K562 (cell line): ENCODE measurements around the gene FYB1. TPM values are rescaled to one million over a fixed set of nuclear protein-coding genes. Genes with fewer than 3 reads are reported as not detected.

Experiments used
- ATAC-seq: fragments of 200-7000 bp; cut with Tn5 transposase; 3 replicates; pipeline ENCODE4 v1.9.1; 2020; ENCODE audit warnings: moderate library complexity
- BruUV-seq: library from RNA; stranded (reverse); fragments of 400-500 nt; replicated peaks from 2 replicates; lab custom pipeline; 2021; lab: Mats Ljungman, UMichigan
- CTCF ChIA-PET: fragments of 300-600 bp; formaldehyde crosslinking; extraction: SDS; loops from one replicate; lab custom pipeline; 2021; ENCODE audit warnings: low intra/inter-chr PET ratio; lab: Yijun Ruan, JAX
- POLR2A ChIA-PET: fragments of 300-600, 350-650 bp; sonication (Branson Sonifier 250); formaldehyde crosslinking; extraction: SDS; loops from one replicate; lab custom pipeline; 2021; ENCODE audit warnings: antibody characterized with exemption, inconsistent platforms; lab: Yijun Ruan, JAX
- DNase-seq, 4 experiments: peaks; one replicate each; pipeline versions ENCODE4 v3.0.0 to v3.0.0-alpha.2; 2011 to 2018; ENCODE audit warnings: low spot score in 3 of 4, mixed read lengths in 3 of 4; ENCODE audit errors: extremely low read depth in 1 of 4
- FAIRE-seq: peaks from 2 replicates; lab custom pipeline; 2011; peaks lifted over from hg19 to GRCh38; lab: Jason Lieb, UNC
- H2AFZ ChIP-seq: 2 replicates; pipeline ENCODE4 v1.6.0; 2011; ENCODE audit warnings: low read depth, low read length, control low read depth, inconsistent platforms
- H3K27ac ChIP-seq: fragments of 200-600 bp; 3 replicates; pipeline ENCODE4 v1.8.0; 2011; ENCODE audit warnings: low read depth, mild to moderate bottlenecking, control low read depth, inconsistent platforms, low read length, moderate library complexity, mixed read lengths; ENCODE audit errors: extremely low read depth
- H3K27me3 ChIP-seq, 2 experiments: fragments of 300-600 bp in 1 of 2; 2 replicates in 1 of 2; 3 replicates in 1 of 2; pipeline versions ENCODE4 v1.6.0 to v1.8.0; 2011; ENCODE audit warnings: inconsistent platforms in 2 of 2, low read length in 2 of 2, mild to moderate bottlenecking in 1 of 2, mixed read lengths in 1 of 2, moderate library complexity in 1 of 2; ENCODE audit not compliant: control insufficient read depth in 2 of 2, insufficient read depth in 2 of 2
- H3K36me3 ChIP-seq: fragments of 300-600 bp; 3 replicates; pipeline ENCODE4 v1.8.0; 2011; ENCODE audit warnings: mild to moderate bottlenecking, low read length, inconsistent platforms; ENCODE audit not compliant: control insufficient read depth, insufficient read depth
- H3K4me1 ChIP-seq, 2 experiments: fragments of 200-600 bp in 1 of 2; replicated peaks in 1 of 2; 2 replicates in 1 of 2; 3 replicates in 1 of 2; pipeline versions ENCODE4 v1.5.1 to v1.8.0; 2011; ENCODE audit warnings: inconsistent platforms in 2 of 2, low read length in 2 of 2, mild to moderate bottlenecking in 1 of 2, mixed read lengths in 1 of 2, moderate library complexity in 1 of 2; ENCODE audit not compliant: control insufficient read depth in 2 of 2, insufficient read depth in 2 of 2
- H3K4me2 ChIP-seq: 2 replicates; pipeline ENCODE4 v1.6.1; 2011; ENCODE audit warnings: low read length, control low read depth, inconsistent platforms, mixed read lengths; ENCODE audit not compliant: insufficient read depth
- H3K4me3 ChIP-seq: fragments of 200-600 bp; sonication (generic), shearing (Covaris generic); 2 replicates; pipeline ENCODE4 v1.5.1; 2016; ENCODE audit warnings: control low read depth, inconsistent platforms
- H3K79me2 ChIP-seq: fragments of 200-600 bp; 3 replicates; pipeline ENCODE4 v1.8.0; 2011; ENCODE audit warnings: low read length, inconsistent platforms; ENCODE audit not compliant: control insufficient read depth, insufficient read depth
- H3K9ac ChIP-seq, 2 experiments: 2 replicates each; pipeline versions ENCODE4 v1.6.0 to v1.6.1; 2011; ENCODE audit warnings: low read depth in 2 of 2, low read length in 2 of 2, control low read depth in 1 of 2, inconsistent platforms in 1 of 2, mild to moderate bottlenecking in 1 of 2, mixed read lengths in 1 of 2; ENCODE audit not compliant: insufficient read depth in 1 of 2
- H3K9me1 ChIP-seq: one replicate; pipeline ENCODE4 v1.6.0; 2011; ENCODE audit warnings: inconsistent platforms, mild to moderate bottlenecking, low read length, moderate library complexity; ENCODE audit not compliant: control insufficient read depth, insufficient read depth
- H3K9me3 ChIP-seq: replicated peaks from 2 replicates; pipeline ENCODE4 v1.5.1; 2011; ENCODE audit warnings: low read depth, low read length, inconsistent platforms; ENCODE audit not compliant: control insufficient read depth, insufficient read depth
- H4K20me1 ChIP-seq: replicated peaks from 2 replicates; pipeline ENCODE4 v1.6.1; 2011; ENCODE audit warnings: low read length, inconsistent platforms, mixed read lengths; ENCODE audit not compliant: control insufficient read depth, insufficient read depth
- BRCA1 ChIP-seq, 2 experiments: fragments of 450-650 bp in 1 of 2; sonication (generic) in 1 of 2; formaldehyde crosslinking in 1 of 2; IDR thresholded peaks; 2 replicates each; pipeline versions ENCODE4 v1.5.0 to v1.6.1; 2017 to 2020; ENCODE audit warnings: mild to moderate bottlenecking in 1 of 2, missing genetic modification reagents in 1 of 2
- NELFE ChIP-seq: IDR thresholded peaks from 2 replicates; pipeline ENCODE4 v1.6.1; 2011; ENCODE audit warnings: mild to moderate bottlenecking; ENCODE audit not compliant: insufficient read depth, insufficient read length
- SETDB1 ChIP-seq: IDR thresholded peaks from one replicate; pipeline ENCODE4 v1.6.1; 2012; ENCODE audit warnings: low read length, control low read depth, inconsistent platforms
- SP2 ChIP-seq: IDR thresholded peaks from 2 replicates; pipeline ENCODE4 v1.6.1; 2011; ENCODE audit warnings: mild to moderate bottlenecking, low read depth, low read length, moderate library complexity; ENCODE audit not compliant: poor library complexity, severe bottlenecking; ENCODE audit errors: extremely low read depth
- ZNF79 ChIP-seq: fragments of 250-450 bp; sonication (Bioruptor Pico); IDR thresholded peaks from 2 replicates; pipeline ENCODE4 v1.4.0; 2020; ENCODE audit warnings: low read depth, mild to moderate bottlenecking, moderate library complexity
- WGBS: fragments of 100-300 bp; shearing (Covaris generic); methylation state at CpG from one replicate; pipeline ENCODE4 v1.1.6; 2016; ENCODE audit warnings: low coverage, mixed read lengths; ENCODE audit not compliant: insufficient coverage; ENCODE audit errors: missing lambda C conversion rate; 5-methylcytosine and 5-hydroxymethylcytosine counted together
- in situ Hi-C: fragments of 300-500 bp; cut with MboI; formaldehyde crosslinking; loops from 4 replicates; pipeline ENCODE4 v1.15.0; 2018; ENCODE audit warnings: inconsistent platforms, mixed read lengths
- intact Hi-C: fragments of 100-400 bp; cut with micrococcal nuclease; formaldehyde crosslinking; loops from 2 replicates; pipeline ENCODE4 v1.14.2; 2022
- polyA plus RNA-seq, 8 experiments: library from polyadenylated mRNA; depleted of rRNA in 4 of 8; stranded (reverse) in 5 of 8; unstranded in 3 of 8; fragments of >200 nt; fragmentation: Nextera tagmentation in 2 of 8; fragmentation: Illumina TruSeq in 1 of 8; extraction: Ambion mirVana in 2 of 8; extraction: Trizol in 1 of 8; gene quantifications; 2 replicates each; pipeline versions ENCODE4 v1.2.1 to v1.2.3, GENCODE V29; 2011 to 2014; ENCODE audit warnings: inconsistent platforms in 1 of 8, missing spikeins in 1 of 8
- total RNA-seq, 7 experiments: library from RNA; depleted of rRNA in 6 of 7; stranded (reverse); fragments of >200 nt in 6 of 7; fragmentation: Illumina TruSeq in 2 of 7; extraction: Trizol in 2 of 7; gene quantifications; 2 replicates each; pipeline versions ENCODE4 v1.2.1 to v1.2.3, GENCODE V29; 2011 to 2021; ENCODE audit warnings: low replicate concordance in 1 of 7
- TF ChIP-seq, protein P1 (sequence below): sonication (generic); formaldehyde crosslinking; IDR thresholded peaks from 2 replicates; pipeline ENCODE4 v1.8.0; 2022; ENCODE audit warnings: mild to moderate bottlenecking, missing genetic modification reagents
- TF ChIP-seq, protein P2 (sequence below): fragments of 250-450 bp; sonication (Bioruptor Pico); IDR thresholded peaks from 2 replicates; pipeline ENCODE4 v1.8.0; 2022; ENCODE audit warnings: moderate library complexity, mild to moderate bottlenecking, inconsistent platforms
- TF ChIP-seq, protein P3 (sequence below): fragments of 250-450 bp; sonication (Bioruptor Pico); IDR thresholded peaks from 2 replicates; pipeline ENCODE4 v1.8.0; 2021; ENCODE audit warnings: borderline replicate concordance, mild to moderate bottlenecking, moderate library complexity; ENCODE audit not compliant: poor library complexity, severe bottlenecking

Gene FYB1
- total and polyA plus RNA-seq, 9 of the 15 experiments (the other 6 are each of a cell fraction or from before 2014, with no cell fraction given), result 4.7 to 31.5 (median 9.7) TPM

DNA sequence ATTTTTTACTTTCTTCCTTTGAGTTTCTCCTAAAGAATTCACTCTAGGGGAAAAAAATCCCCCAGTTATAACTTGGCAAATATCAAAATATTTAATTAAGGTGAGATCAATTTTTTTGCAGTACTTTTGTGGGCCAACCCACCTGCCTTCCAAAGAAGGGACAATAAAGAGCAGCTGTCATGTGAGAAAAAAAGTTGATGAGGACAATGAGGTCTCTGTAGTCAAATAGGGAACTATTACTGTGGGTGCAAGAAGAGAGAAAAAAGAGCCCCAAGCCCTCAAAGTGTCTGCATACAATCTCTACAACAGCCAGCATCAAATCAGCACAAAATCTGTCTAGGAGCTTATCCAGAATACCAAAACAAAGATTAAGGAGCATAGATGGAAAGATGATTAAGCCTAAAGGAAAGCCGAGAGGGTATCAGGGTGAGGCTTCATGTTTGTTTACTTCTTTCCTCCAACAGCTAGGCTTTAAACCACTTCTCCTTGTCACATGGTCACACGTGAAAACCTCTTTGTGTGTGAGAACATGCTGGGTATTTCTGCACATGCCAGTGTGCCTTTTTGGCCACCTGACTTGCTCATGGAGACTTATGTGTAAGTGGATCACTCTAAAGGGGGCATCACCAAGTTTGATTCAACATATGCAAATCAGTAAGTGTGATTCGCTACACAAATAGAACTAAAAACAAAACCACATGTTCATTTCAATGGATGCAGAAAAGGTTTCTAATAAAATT, 19.2 kb upstream of the FYB1 start (continued):
- TF ChIP-seq ZNF79 (CRISPR knock-in tag), result no peak
- TF ChIP-seq, protein P1, sequence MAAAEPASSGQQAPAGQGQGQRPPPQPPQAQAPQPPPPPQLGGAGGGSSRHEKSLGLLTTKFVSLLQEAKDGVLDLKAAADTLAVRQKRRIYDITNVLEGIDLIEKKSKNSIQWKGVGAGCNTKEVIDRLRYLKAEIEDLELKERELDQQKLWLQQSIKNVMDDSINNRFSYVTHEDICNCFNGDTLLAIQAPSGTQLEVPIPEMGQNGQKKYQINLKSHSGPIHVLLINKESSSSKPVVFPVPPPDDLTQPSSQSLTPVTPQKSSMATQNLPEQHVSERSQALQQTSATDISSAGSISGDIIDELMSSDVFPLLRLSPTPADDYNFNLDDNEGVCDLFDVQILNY (CRISPR knock-in tag), result no peak

DNA sequence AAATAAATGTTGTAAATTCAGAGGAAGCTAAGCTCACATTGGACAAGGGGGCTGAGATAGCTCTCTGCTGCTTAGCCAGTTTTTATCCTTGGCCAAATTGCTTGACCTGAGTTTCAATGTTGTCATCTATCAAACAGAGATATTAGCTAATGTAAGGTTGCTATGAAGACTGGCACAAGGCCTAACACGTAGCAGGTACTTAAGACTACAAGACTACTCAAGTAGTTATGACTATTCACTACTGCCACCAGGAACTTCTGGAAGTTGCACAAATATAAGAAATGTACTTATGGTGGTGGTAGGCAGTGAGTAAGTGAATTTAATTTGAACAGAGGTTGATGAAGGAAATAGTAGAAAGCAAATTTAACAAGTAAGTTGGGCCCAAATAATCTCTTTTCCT, 17.4 kb upstream of the FYB1 start:
- POLR2A ChIA-PET, result no interaction called here

More for the DNA sequence above, 17.4 kb upstream of the FYB1 start:
- no peaks in the 10 kb centered on the region for H3K36me3 ChIP-seq
- no TSS peak for BruUV-seq
- no peaks in the 10 kb centered on the region; a peak in 1 of 5 replicates for H3K4me1 ChIP-seq
- 24% methylated on average over 1 of the region's 1 CpG for WGBS
- H3K27ac ChIP-seq, result no peak overlapping the region
- FAIRE-seq (no peak), DNase-seq (no peak), ATAC-seq (no peak)
- in situ Hi-C loops, result no loop called here
- no peaks in the 10 kb centered on the region; a peak in 1 of 5 replicates for H3K27me3 ChIP-seq
- no peak overlapping the region for H3K4me2 ChIP-seq
- H3K79me2 ChIP-seq, result no peaks in the 10 kb centered on the region
- no peak overlapping the region for H2AFZ ChIP-seq
- no peaks in the 10 kb centered on the region for H4K20me1 ChIP-seq
- no peaks in the 10 kb centered on the region for H3K9me3 ChIP-seq
- no peaks in the 10 kb centered on the region for H3K9me1 ChIP-seq
- intact Hi-C loops, result no loop called here
- no peak for TF ChIP-seq NELFE
- no peak for TF ChIP-seq SETDB1
- TF ChIP-seq BRCA1 (IDR thresholded peaks at IDR 0.05), result no peak
- no peak for TF ChIP-seq BRCA1 (CRISPR knock-in tag; IDR thresholded peaks at IDR 0.05)
- TF ChIP-seq, protein P2, sequence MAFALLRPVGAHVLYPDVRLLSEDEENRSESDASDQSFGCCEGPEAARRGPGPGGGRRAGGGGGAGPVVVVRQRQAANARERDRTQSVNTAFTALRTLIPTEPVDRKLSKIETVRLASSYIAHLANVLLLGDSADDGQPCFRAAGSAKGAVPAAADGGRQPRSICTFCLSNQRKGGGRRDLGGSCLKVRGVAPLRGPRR (CRISPR knock-in tag), result no peak
- TF ChIP-seq, protein P3, sequence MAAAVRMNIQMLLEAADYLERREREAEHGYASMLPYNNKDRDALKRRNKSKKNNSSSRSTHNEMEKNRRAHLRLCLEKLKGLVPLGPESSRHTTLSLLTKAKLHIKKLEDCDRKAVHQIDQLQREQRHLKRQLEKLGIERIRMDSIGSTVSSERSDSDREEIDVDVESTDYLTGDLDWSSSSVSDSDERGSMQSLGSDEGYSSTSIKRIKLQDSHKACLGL (CRISPR knock-in tag), result no peak
- no peak for TF ChIP-seq SP2
- no peak overlapping the region for H3K9ac ChIP-seq
- CTCF ChIA-PET, result no interaction called here
- H3K4me3 ChIP-seq, result no peak overlapping the region
